Tibial nerve (tissue), 4 donors: ENCODE results near the gene BACE2. TPM values are rescaled to one million over a fixed set of nuclear protein-coding genes. Genes with fewer than 3 reads are reported as not detected.
"Not testable (repeated sequence)": the region's sequence is repeated elsewhere in the genome, so short reads cannot be mapped to it uniquely, and the experiment has no call there.

ENCODE experiments used
- DNase-seq, 2 donors: peaks; one replicate each; pipeline ENCODE4 v3.0.0-alpha.2; 2019; ENCODE audit warnings: low spot score in 2 of 2
- H3K27ac ChIP-seq, 4 donors: fragments of 200-600 bp; sonication (generic) in 3 of 4; one replicate each; pipeline ENCODE4 v1.5.1; 2017 to 2019; ENCODE audit warnings: mild to moderate bottlenecking in 1 of 4
- H3K27me3 ChIP-seq, 2 donors: fragments of 200-600 bp; sonication (generic) in 1 of 2; one replicate each; pipeline versions ENCODE4 v1.5.1 to v1.6.0; 2017 to 2019
- H3K36me3 ChIP-seq, 3 donors: fragments of 200-600 bp; sonication (generic); one replicate each; pipeline ENCODE4 v1.5.1; 2018 to 2019
- H3K4me1 ChIP-seq, 4 donors: fragments of 200-600 bp; sonication (generic) in 3 of 4; one replicate each; pipeline ENCODE4 v1.5.1; 2017 to 2019
- H3K4me3 ChIP-seq, 4 donors: fragments of 200-600 bp; sonication (generic) in 3 of 4; one replicate each; pipeline ENCODE4 v1.5.1; 2017 to 2019; ENCODE audit warnings: mild to moderate bottlenecking in 1 of 4, moderate library complexity in 1 of 4
- H3K9me3 ChIP-seq, 4 donors: fragments of 200-600 bp; sonication (generic) in 3 of 4; one replicate each; pipeline ENCODE4 v1.5.1; 2017 to 2019
- CTCF ChIP-seq, 5 experiments: fragments of 200-600 bp in 3 of 5; fragments of 450-650 bp in 2 of 5; sonication (generic) in 3 of 5; IDR thresholded peaks; one replicate each; pipeline ENCODE4 v1.5.1; 2016 to 2019; ENCODE audit warnings: antibody characterized with exemption in 5 of 5, mild to moderate bottlenecking in 3 of 5, moderate library complexity in 2 of 5
- EP300 ChIP-seq, 2 donors: sonication (generic); formaldehyde crosslinking; IDR thresholded peaks; one replicate each; pipeline ENCODE4 v1.6.1; 2017; ENCODE audit warnings: antibody characterized with exemption in 2 of 2, mild to moderate bottlenecking in 1 of 2
- POLR2A ChIP-seq, 2 donors: fragments of 450-650 bp; IDR thresholded peaks; one replicate each; pipeline ENCODE4 v1.6.1; 2017; ENCODE audit warnings: antibody characterized with exemption in 2 of 2, mild to moderate bottlenecking in 2 of 2, moderate library complexity in 2 of 2
- WGBS, 2 donors: methylation state at CpG; one replicate each; pipeline ENCODE4 v1.1.5; 2018; 5-methylcytosine and 5-hydroxymethylcytosine counted together
- total RNA-seq, 4 donors: library from RNA; depleted of rRNA; stranded (reverse); fragments of >200 nt; gene quantifications; one replicate each; pipeline ENCODE4 v1.1.0, GENCODE V29; 2016

Gene BACE2
- total RNA-seq, 4 donors from 2014 or later: 69.5 to 96.9 (median 79.2) TPM

DNA sequence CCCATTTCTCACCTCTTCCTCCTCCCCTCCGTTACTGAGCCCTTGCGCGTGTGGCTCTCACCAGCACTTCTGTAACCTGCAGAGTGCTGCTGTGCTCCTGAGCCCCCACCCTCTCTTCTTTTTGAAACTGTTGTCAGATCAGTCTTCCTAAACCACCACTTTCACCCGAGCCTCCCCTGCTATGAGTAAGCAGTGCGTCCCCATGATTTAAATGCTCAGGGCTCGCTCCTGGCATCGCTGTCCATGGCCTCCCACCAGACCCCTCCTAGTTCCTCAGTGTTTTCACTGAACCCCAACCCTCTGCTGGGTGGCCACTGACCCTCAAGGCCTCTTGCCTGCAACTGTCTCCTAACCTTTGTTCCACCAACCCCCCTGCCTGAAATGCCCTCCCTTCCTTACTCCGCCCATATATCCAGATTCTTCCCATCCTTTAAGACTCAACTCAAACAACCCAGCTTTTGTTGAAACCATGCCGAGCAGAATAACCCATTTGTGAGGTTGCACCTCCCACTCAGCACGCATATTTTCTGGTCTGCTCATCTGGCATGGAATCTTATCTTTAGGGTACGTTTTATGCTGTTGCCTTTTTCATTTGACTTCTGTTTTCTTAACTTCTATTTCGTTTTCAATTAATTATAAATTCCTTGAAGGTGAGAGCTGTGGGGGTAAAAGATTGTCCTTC is 84.1 kb downstream of the BACE2 start:
- 61% methylated on average over 12 of the region's 12 CpGs for WGBS, 2 donors
- peaks cover 0 to 88% (median 2%) of the 10 kb centered on the region in 3 donors for H3K36me3 ChIP-seq

DNA sequence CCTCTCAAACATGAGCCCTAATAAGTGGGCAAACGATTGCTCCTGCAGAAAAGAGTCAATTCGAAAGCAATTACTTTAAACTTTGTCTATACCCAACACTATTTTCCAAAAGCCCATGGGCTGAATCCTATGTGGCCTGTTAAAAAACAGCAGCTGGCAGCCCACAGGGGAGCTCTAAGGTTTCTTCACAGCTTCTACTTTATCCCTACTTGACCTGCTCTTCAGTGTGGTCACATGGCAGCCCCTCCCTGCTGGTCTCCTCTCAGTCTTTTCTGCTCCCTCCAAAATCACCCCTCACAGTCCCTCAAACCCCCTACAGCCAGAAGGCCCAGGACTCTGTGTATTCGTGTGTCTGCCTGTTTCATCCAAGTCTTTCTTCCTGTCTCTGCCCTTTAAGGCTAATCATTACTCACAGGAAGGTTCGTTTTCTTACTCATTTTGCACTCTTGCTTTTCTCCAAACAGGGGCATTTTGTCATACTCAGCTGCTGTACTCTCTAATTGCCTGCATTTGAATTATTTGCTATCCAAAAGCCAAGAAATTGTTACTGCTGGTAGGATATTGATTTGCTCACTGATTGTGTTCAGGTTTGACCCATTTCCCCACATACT is 86.2 kb downstream of the BACE2 start:
- Histone ChIP-seq H3K36me3 (peaks cover 0 to 77% (median 2%) of the 10 kb centered on the region in 3 donors), H3K4me1 (peaks cover 0 to 5% (median 0%) of the 10 kb centered on the region in 4 donors), H3K4me3 (no peak overlapping the region), H3K27me3 (no peaks in the 10 kb centered on the region), H3K27ac (peak overlapping the region in 1 of 4 donors; percentile 81), H3K9me3 (peaks cover 0 to 13% (median 0%) of the 10 kb centered on the region in 4 donors)
- TF ChIP-seq POLR2A (IDR thresholded peaks at IDR 0.05): no peak
- no peak for TF ChIP-seq CTCF (IDR thresholded peaks at IDR 0.05)
- TF ChIP-seq EP300 (IDR thresholded peaks at IDR 0.05): no peak
- no peak for DNase-seq
- WGBS, 2 donors: 67 to 75% methylated on average over 4 of the region's 4 CpGs

More for the DNA sequence above, 84.1 kb downstream of the BACE2 start:
- Histone ChIP-seq H3K4me3 (no peak overlapping the region), H3K27ac (peak overlapping the region in 2 of 4 donors; percentile 78 to 81), H3K4me1 (peaks cover 0 to 12% (median 0%) of the 10 kb centered on the region in 4 donors), H3K9me3 (peaks cover 0 to 13% (median 0%) of the 10 kb centered on the region in 4 donors), H3K27me3 (no peaks in the 10 kb centered on the region)
- TF ChIP-seq EP300 (IDR thresholded peaks at IDR 0.05) (no peak), POLR2A (IDR thresholded peaks at IDR 0.05) (no peak), CTCF (IDR thresholded peaks at IDR 0.05) (no peak)
- no peak for DNase-seq

GRCh38 chr21:41255190-41255589 is 87.2 kb downstream of the BACE2 start:
- peaks cover 0 to 78% (median 2%) of the 10 kb centered on the region in 3 donors for H3K36me3 ChIP-seq
- no peak for DNase-seq
- WGBS, 2 donors: 93 to 95% methylated on average over 9 of the region's 9 CpGs

GRCh38 chr21:41256231-41256630 is 88.3 kb downstream of the BACE2 start:
- DNase-seq, H3K27me3 ChIP-seq, H3K27ac ChIP-seq, H3K4me1 ChIP-seq, H3K4me3 ChIP-seq: not testable (repeated sequence)
- peaks cover 0 to 82% (median 2%) of the 10 kb centered on the region in 3 donors for H3K36me3 ChIP-seq
- H3K9me3 ChIP-seq: peaks cover 0 to 13% (median 0%) of the 10 kb centered on the region in 4 donors
- WGBS, 2 donors: 88 to 92% methylated on average over 1 of the region's 1 CpG

More at GRCh38 chr21:41255190-41255589, 87.2 kb downstream of the BACE2 start:
- Histone ChIP-seq H3K27ac (peak overlapping the region in 1 of 4 donors; percentile 81), H3K27me3 (no peaks in the 10 kb centered on the region), H3K4me1 (peaks cover 0 to 1% (median 0%) of the 10 kb centered on the region in 4 donors), H3K4me3 (no peak overlapping the region), H3K9me3 (peaks cover 0 to 13% (median 0%) of the 10 kb centered on the region in 4 donors)
- no peak for TF ChIP-seq EP300 (IDR thresholded peaks at IDR 0.05)
- no peak for TF ChIP-seq POLR2A (IDR thresholded peaks at IDR 0.05)

DNA sequence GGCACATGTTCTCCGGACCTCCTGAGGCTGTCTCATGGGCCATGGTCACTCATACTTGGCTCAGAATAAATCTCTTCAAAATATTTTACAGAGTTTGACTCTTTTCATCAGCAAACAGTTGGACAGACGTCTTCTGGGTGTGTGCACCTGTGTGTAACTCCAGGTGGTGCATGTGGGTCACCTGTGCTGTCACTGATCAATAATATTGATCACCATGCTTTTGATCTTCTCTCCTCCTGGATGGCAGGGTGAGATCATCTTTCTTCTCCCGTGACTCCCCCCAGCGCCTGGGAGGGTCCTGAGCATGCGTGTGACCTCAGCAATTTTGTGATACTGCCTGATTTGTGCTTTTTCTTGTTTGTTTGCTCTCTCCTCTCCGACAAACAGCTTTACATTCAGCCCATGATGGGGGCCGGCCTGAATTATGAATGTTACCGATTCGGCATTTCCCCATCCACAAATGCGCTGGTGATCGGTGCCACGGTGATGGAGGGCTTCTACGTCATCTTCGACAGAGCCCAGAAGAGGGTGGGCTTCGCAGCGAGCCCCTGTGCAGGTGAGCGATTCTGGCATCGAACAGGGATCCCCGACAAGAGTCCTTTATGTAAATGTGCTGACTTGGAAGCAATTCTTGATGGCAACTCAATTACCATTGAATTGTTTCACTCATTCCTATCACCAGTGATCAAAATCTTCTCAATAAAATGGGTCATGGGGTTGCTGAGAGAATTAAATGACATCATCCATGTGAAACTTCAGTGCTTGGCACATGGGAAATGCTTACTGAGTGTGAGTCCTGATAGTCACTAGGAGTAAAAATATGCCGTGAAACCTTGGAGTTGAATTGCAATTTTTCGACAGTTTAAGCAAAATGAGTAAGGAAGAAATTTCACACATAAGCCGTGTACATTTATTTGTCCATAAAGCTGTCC is 89.1 kb downstream of the BACE2 start:
- no peak for DNase-seq
- Histone ChIP-seq H3K36me3 (peaks cover 0 to 74% (median 2%) of the 10 kb centered on the region in 3 donors), H3K27ac (no peak overlapping the region), H3K27me3 (no peaks in the 10 kb centered on the region), H3K9me3 (peaks cover 0 to 13% (median 0%) of the 10 kb centered on the region in 4 donors), H3K4me1 (no peaks in the 10 kb centered on the region), H3K4me3 (no peak overlapping the region)
- TF ChIP-seq POLR2A (IDR thresholded peaks at IDR 0.05): no peak
- no peak for TF ChIP-seq CTCF (IDR thresholded peaks at IDR 0.05)
- no peak for TF ChIP-seq EP300 (IDR thresholded peaks at IDR 0.05)
- WGBS, 2 donors: 94% methylated on average over 22 of the region's 22 CpGs
